ENCODE results near the gene TAC3. TPM values are rescaled to one million over a fixed set of nuclear protein-coding genes. Genes with fewer than 3 reads are reported as not detected.

TAC3 gene
- total RNA-seq, 1 donor: 0.43 TPM

DNA sequence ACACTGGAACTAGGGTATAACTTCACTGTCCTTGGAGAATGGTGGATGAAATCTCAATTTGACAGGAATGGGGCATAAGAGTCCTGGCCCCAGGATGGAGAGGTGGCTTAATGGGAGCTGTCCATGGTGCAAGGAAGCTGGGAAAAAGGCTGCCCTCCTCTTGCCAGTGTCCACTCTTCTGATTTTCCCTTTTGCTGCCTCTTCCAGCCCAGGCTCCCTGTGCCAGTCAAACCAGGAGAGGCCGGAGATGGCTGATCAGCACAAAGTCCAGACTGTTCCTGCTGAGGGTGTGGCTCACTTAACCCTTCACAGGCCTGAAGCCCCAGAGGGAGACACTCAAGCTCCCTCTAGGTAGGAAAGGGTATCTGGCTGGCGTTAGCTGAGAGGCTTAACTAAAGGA is 33.6 kb upstream of the TAC3 start, which contains the start of gene MYO1A:
TSS of gene MYO1A (minus strand) at position 240 of the 400 bp plus-strand sequence. CDS start 1,806 bp downstream, outside the sequence.
- H3K4me3 ChIP-seq (ENCODE audit: low read depth, low read length): no peak within 1 kb of the TSS
- TF ChIP-seq, protein P1, sequence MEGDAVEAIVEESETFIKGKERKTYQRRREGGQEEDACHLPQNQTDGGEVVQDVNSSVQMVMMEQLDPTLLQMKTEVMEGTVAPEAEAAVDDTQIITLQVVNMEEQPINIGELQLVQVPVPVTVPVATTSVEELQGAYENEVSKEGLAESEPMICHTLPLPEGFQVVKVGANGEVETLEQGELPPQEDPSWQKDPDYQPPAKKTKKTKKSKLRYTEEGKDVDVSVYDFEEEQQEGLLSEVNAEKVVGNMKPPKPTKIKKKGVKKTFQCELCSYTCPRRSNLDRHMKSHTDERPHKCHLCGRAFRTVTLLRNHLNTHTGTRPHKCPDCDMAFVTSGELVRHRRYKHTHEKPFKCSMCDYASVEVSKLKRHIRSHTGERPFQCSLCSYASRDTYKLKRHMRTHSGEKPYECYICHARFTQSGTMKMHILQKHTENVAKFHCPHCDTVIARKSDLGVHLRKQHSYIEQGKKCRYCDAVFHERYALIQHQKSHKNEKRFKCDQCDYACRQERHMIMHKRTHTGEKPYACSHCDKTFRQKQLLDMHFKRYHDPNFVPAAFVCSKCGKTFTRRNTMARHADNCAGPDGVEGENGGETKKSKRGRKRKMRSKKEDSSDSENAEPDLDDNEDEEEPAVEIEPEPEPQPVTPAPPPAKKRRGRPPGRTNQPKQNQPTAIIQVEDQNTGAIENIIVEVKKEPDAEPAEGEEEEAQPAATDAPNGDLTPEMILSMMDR (IDR thresholded peaks at IDR 0.05; ENCODE audit: insufficient read depth, low read depth, low read length): no peak
- peak; percentile 16 for DNase-seq (ENCODE audit: low read depth)

DNA sequence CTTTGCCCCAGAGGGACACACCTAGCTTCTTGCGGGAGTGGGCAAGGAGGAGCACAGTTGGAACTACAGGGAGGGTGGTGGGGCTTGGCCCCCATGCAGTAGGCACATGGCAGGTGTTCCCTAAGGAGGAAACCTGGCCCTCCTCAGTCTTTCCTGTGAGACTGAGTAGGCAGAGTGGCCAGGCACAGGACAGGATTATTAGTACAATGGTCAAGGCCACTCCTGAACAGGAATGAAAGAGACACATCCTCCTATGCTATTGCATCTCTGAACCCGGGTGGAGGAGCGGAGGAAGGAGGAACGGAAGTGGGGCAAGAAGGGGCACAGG is 32.8 kb upstream of the TAC3 start:
- no peak overlapping the region for H3K4me3 ChIP-seq (ENCODE audit: low read depth, low read length)
- TF ChIP-seq, protein P1 (IDR thresholded peaks at IDR 0.05; ENCODE audit: insufficient read depth, low read depth, low read length): no peak
- no peak for DNase-seq (ENCODE audit: low read depth)

DNA sequence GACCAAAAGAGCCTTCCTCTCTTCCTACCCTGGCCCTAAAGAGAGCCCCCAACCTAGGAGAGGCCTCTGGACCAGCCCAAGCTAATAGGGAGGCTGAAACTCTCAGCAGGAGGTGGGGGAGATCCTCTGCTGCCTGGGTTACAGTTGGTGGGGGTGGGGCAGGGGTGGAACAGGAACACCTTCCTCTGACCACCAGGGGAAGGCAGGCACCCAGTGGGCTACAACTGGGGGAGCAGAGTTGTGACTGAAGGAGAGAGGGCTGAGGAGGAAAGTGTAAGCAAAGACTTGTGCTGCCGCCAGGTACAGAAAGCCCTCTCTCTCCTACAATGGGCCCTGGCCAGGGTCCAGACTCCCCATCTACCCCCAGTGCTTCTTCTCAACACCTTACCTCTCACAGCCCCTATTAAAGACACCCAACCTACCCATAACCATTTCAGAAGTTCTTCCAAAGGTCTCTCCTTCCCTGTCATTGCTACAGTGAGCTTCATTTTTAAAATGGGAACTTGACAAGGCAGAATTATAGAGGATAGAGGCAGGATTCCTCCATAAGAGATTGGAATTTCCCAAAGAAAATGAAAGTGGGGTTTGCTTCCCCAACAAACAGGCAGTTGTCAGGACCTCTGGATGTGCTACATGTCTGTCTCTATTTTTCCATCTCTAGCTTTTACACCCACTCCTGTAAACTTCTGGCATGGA is 32.2 kb upstream of the TAC3 start:
- TF ChIP-seq, protein P1 (IDR thresholded peaks at IDR 0.05; ENCODE audit: insufficient read depth, low read depth, low read length): no peak
- no peak overlapping the region for H3K4me3 ChIP-seq (ENCODE audit: low read depth, low read length)
- no peak for DNase-seq (ENCODE audit: low read depth)

DNA sequence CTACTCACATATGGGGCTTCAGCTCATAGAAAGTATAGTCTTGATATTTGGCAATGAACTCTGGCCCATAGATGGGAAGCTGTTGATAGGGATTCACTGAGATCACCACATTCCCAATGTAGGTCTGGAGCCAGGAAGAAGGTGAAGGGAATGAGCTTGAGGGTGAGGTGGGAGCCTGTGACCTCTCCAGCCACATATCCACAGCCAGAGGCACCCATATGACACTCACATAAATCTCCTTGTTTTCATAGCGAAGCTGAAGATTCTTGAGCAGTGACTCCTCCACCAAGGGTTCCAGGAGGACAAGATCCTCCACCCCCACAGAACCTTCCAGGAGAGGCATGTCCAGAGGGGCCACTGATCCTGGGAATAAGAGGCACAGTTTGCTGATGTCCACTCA is 31.7 kb upstream of the TAC3 start:
- peak; percentile 27 for DNase-seq (ENCODE audit: low read depth)
- no peak overlapping the region for H3K4me3 ChIP-seq (ENCODE audit: low read depth, low read length)
- TF ChIP-seq, protein P1 (IDR thresholded peaks at IDR 0.05; ENCODE audit: insufficient read depth, low read depth, low read length): no peak

DNA sequence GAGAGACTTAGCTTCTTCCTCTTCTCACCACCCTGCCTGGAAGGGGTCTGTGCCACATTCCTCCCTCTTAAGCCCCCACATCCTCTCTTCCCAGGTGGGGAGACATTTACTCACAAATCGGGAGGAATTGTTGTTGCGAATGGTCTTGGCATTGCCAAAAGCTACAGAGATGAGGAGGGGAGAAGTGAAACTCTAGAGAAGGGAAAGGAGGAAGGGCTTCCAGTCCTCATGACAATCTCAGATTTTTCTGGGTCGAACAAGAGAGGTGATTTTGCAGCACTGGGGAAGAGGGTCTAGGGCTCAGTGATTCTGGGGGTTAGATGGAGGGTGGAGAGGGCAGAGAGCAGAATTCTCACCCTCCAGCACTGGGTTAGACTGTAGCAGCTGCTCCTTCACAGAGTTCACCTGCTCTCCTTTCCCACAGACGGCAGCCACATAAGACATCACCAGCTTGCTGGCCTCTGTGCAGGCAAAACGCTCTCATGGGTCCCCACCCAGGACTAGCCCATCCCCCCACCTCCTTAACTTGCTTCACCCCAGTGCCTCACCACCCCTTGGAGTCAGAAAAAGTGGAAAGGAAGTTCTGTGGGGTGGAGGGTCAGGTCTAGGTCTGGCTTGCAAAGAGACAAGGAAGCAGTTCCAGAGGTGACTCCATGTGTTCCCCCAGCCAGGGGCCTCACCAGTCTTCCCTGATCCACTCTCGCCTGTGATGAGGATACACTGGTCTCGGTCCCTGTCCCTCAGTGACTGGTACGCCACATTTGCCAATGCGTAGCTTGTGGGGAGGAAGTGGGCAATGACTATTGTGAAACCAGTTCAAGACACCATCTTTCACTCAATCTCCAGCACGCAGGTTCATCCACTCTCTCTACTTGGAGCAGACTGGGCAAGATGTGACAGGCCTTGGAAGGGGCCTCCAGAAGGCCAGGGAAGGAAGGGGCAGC is 30.9 kb upstream of the TAC3 start:
- TF ChIP-seq, protein P1 (IDR thresholded peaks at IDR 0.05; ENCODE audit: insufficient read depth, low read depth, low read length): no peak
- no peak for DNase-seq (ENCODE audit: low read depth)
- H3K4me3 ChIP-seq (ENCODE audit: low read depth, low read length): no peak overlapping the region

DNA sequence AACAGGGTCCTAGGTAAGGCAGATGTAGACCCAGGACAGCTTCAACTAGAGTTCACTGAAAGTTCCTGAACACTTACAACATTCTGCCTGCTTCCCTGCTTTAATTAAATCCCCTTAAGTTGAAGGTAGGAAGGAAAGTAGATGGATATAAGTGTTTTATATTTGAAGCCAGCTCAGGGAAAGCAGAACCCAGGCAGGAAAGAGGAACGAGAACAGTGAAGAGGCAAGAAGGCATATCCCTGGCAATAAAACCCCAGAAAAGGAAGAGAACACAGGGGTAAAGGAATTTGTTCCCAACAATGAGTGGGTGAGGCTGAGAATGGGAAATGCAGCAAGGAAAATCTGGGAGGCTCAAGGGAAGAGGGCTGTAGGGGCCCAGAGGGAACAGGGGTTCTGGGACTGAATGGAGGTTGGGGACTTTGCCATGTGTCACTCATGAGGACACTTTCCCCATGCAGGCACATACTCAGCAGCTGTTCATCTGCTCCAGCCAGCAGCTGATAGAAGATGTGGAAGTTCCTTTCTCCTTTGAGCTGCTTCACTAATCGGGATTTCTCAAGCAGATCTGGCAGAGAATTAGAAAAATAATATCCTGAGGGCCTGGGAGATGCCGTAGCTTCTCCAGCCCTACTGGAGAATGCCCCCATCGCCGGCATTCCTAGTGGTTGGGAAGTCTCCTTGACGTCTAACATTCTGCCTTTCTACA is 29.9 kb upstream of the TAC3 start:
- H3K4me3 ChIP-seq (ENCODE audit: low read depth, low read length): no peak overlapping the region
- DNase-seq (ENCODE audit: low read depth): no peak
- TF ChIP-seq, protein P1 (IDR thresholded peaks at IDR 0.05; ENCODE audit: insufficient read depth, low read depth, low read length): no peak
